Stimulated activated CD4-positive, alpha-beta T cell treated with anti-CD3 and anti-CD28 coated beads, TNF-alpha, amount 100 ng/mL, for 24 hours (primary cell): Measurements from ENCODE around the gene TMEM138.

Experiments used
- DNase-seq, 3 experiments: peaks; one replicate each; pipeline ENCODE4 v3.0.0-alpha.2; 2020; ENCODE audit warnings: low read depth in 3 of 3

The TMEM138 gene

GRCh38 chr11:61406067-61406466 lies 43.9 kb downstream of the TMEM138 start:
- no peak for DNase-seq

GRCh38 chr11:61406991-61407728 lies 45.0 kb downstream of the TMEM138 start:
- DNase-seq = no peak

- DNase-seq = no peak
Observed at GRCh38 chr11:61411589-61411988, 49.4 kb downstream of the TMEM138 start.

DNA sequence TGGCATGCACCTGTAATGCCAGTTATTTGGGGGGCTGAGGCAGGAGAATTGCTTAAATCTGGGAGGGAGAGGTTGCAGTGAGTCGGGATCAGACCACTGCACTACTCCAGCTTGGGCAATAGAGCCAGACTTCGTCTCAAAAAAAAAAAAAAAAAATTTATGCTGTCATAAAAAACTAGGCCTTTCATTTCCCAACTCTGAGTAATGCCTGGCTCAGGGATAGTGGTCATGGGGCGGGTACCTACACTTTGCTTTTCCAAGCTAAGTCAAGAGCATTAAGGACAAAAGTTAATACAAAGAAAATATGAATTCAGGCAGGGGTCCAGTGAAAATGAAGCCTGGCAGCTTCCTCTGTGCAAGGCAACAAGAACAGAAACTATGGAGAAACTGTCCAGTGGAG lies 51.3 kb downstream of the TMEM138 start:
- DNase-seq = no peak

GRCh38 chr11:61414547-61414946 lies 52.4 kb downstream of the TMEM138 start:
- no peak for DNase-seq

DNA sequence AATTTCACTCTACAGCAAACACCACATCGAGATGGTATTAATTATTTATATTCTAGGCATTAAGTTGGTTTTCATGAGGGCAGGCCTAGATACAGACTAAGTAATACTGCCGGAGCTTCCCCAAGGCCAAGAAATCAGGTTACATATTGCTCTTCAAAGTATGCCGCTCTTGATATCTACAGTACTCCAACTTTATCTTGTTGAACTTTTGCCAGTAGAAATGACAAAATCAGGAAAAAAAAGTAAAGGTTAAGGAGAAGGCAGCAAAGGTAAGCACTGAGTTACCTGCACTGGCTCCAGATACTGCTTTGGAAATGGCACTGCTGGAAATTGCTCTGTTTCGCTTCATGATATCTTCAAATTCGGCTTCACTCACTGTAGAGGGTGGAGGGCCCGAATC lies 53.2 kb downstream of the TMEM138 start:
- no peak for DNase-seq

DNA sequence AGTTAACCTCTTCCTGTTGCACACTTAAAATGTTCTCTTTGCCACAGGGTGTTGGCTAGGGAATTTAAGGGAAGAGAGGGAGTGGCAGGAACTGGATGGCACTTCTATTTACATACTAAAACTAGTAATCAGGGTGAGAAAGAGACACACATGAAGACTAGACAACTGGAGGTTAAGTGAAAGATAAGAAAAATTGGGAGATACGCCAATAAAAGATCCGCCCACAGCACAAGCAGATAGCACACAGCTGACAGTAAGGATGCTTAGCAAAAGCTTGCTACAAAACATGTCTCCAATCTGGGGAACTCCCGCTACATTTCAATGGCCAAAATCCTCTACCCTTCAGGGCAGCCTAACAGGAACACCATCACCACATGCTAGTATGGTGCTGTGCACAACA lies 54.8 kb downstream of the TMEM138 start:
- DNase-seq = no peak

DNA sequence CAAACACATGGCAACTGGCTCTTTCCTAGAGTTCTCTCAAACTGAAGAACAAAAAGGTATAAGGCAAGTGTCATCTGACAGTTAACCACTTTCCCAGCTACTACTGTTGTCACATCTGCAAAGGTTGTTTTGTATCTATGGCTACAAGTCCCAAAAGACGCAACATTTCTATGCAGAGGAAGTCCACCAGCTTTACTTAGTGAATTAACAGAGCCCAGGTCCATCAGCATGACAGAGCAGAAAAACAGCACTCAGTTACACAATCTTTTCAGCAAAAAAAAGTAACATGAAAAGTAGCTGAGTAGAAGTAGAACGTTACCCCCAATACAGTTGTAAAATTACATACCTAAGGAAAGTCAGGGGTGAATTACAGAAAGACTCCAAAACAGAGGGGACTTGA lies 55.5 kb downstream of the TMEM138 start:
- no peak for DNase-seq

DNA sequence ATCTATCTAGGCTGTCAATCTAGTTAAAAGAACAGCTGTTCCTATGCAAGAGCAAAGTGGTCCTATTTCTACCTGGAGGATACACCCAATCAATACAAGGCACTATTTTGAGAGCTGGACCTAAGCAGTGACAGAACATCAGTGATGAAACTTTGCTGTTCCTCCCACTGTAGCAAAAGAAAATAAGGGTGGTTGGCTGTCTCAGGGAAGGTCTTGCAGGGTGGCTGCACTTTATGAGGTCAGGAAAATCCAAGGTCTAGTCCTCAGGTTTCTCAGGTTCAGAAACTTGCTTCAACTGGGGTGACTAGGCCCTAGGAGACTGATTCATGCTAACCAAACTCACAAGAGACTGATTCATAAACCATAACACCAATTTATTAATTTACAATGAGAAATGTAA lies 56.0 kb downstream of the TMEM138 start:
- DNase-seq = no peak
